Spleen (tissue), 7 donors: Measurements from ENCODE around the gene CHD6.

Experiments
- CTCF ChIP-seq, 11 experiments: fragments of 200-600 bp in 7 of 11; fragments of 450-650 bp in 4 of 11; sonication (generic) in 4 of 11; IDR thresholded peaks in 8 of 11; conservative IDR thresholded peaks in 3 of 11; 1 replicate in 7 of 11; 2 replicates in 4 of 11; pipeline versions ENCODE4 v1.4.0 to v1.8.0; 2016 to 2021; ENCODE audit warnings: antibody characterized with exemption in 11 of 11, inconsistent platforms in 4 of 11, mild to moderate bottlenecking in 1 of 11
- POLR2A ChIP-seq, 3 donors: fragments of 450-650 bp; IDR thresholded peaks; one replicate each; pipeline ENCODE4 v1.5.1; 2017; ENCODE audit warnings: antibody characterized with exemption in 3 of 3, mild to moderate bottlenecking in 1 of 3
- POLR2AphosphoS5 ChIP-seq, 3 donors: sonication (generic); formaldehyde crosslinking; IDR thresholded peaks; one replicate each; pipeline ENCODE4 v1.5.1; 2017; ENCODE audit warnings: antibody characterized with exemption in 3 of 3
- donor health status: DM: no; HTN: no; CAD: no; lungs with moderate emphysema.
- donor health status: DM: no; HTN: no; CAD: no.
- donor health status: DM: no; HTN: no; CAD: no.

DNA sequence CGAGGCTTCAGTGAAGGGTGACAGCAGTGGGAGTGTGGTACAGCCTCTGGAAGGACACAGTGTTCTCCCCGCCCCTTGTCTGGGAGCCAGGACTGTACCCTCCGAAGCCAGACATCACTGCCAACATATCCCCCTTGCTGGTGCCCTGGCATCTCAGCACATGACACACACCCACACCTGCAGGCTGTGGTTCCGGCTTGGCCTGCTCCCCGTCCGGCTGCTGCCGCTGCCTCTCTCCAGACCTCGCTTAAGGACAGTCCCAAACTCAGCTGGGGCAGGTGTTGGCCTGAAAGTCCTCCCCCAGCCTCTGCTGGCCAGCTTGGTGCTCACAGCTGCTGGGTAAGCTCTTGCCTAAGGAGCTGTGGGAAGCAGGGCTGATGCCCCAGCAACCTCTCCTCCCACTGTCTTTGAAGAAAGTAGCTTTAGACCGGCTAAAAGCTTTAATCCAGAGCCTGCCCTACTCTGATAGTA is 258.6 kb downstream of the CHD6 start:
- TF ChIP-seq CTCF (IDR thresholded peaks at IDR 0.05 in 8 of 11, conservative IDR thresholded peaks at IDR 0.05 in 3 of 11) (no peak), POLR2A (IDR thresholded peaks at IDR 0.05) (no peak), POLR2AphosphoS5 (IDR thresholded peaks at IDR 0.05) (no peak)
